ENCODE data around the gene LBH.

Gene LBH

DNA sequence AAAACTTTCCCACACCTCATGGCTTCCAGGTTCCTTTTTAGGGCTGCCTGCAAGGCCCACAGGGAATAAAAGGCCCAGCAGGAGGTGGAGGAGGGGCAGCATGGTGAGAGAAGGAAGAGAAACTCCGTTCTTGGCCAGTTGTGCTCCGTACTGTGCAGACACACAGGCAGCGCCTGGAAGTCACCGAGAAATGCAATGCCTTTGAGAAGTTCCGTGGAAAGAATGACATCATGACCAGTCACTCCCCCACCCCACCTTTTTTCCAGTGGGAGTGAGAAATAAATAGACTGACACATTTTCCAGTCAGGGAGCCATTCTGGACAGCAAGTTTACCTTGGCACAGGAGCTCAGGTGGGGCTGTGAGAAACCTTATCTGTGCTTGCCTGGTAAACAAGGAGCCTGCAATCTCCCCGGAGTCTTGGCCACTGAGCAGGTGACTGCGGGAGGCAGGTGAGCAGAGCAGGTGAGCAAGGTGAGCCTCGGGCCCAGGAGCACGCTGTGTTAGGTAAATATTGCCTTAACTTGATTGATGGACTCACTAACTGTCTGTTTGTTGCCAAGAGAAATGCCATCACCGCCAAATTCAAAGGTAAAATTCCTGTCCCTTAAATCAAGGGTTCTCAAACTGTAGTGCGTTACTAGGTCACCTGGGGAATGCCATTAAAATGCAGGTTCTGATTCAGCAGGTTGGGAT, 13.5 kb upstream of the LBH start:
- peak; percentile 97 for DNase-seq

DNA sequence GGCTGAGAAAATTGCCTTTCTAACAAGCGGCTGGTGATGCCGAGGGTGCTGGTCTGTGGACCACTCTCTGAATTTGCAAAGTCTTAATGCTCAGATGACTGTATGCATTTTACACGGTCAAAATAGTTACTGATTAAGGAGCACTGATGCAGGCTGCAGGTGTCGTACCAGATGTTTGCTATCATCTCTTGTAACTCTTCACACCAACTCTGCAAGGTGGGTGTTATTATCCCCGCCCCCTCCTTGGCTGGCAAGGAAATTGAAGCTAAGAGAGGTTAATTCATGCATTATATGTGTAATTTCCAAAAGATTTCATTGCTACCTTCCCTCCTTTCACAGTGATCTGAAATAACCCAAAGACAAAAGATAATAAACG, 13.0 kb upstream of the LBH start:
- no peak for DNase-seq

DNA sequence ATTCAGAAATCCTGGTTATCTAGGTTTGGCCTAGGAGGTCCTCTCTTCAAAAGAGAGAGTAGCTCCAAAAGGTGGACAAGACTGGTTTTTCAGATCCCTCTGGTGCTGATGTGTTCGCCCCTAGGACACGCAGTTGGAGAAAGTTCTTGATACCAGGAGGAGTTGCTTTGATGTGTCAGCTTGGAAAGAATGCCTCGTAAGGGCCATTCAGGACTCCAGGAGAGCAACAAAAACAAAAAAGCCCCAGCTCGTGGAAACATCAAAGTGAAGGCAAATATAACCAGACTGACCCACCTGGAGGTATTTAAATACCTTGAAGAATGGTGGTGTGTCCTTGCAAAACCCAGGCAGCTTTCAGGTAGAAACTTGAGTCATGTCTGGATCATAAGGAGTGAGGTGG, 12.5 kb upstream of the LBH start:
- DNase-seq: no peak

DNA sequence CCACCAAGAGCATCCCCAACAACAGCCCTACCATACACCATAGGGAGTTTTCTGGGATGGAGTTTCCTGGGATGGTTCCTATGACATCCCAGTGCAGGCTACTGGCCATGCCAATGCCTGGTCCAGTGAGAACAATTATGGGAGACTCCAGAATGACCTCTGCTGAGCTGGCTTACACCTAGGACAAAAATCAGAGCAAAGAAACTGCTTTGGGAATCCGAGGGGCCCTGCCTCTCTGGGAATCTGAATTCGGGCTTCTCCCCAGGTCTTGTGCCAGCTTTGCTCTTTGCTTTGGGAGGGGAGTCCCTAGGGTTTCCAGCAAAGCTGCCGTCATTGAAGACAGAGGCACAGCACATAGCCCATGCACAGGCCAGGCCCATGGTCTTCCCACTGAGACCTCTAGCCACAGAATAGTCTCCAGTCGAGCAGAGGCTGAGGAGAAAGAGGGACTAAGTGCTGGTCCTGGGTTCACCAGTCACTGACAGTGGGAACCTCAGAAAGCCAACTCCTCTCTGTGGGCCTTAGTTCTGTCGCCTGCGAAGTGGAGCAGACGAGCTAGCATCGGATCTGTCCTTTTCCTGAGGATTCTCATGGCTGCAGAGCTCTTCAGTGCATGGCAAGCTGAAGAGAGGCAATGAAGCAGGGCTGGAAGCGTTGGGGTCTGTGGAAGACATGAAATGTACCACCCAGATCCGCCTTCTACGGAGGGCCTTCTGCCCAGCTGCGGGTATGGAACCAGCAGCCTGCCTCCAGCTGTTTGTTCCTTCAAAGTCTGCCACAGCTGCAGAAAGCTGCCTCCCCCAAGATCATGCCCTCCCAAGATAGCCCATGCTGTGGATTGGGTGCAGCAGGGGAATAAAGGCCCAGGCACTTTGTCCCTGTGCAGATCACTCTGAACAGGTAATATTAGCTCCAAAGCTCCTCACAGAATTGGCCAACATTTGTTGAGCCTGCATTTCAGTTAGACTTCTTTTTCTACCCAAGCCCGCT, 11.2 kb upstream of the LBH start:
- DNase-seq: no peak

DNA sequence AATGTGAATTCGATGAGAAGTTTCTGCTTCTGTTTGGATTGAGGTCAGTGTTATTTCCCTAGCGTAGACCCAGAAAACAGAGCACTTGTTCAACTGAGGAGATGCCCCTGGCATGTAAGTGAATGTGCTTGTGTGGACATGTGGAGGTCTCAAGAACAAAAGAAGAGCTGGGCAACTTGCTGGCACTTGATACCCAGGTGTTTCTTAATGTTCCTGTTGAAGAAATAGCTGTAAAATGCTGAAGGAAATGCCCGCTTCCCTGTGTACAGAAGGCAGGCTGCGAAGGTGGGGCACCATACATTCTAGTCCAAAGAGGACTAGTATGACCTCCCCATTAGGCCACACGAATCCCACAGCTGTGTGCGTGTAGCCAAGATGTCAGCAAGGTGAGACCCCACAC, 9.8 kb upstream of the LBH start:
- no peak for DNase-seq

DNA sequence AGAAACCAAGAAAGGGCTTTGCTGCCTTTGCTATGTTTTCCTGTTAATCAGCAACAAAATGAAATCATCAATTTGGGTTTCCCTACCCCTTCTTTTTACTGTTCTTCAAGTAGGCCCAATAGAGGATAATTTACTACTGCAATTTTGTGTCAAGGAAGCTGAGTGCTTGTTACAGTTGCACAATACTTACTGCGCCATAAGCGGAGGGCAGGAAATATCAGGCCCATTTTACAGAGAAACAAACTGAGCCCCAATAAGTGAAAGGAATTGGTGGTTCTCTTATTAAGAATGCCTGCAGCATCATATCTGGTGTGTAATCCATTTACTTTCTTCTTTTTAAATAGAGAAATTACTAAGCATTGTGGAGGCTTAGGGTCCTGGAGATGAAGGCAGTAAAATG, 9.3 kb upstream of the LBH start:
- DNase-seq: no peak

DNA sequence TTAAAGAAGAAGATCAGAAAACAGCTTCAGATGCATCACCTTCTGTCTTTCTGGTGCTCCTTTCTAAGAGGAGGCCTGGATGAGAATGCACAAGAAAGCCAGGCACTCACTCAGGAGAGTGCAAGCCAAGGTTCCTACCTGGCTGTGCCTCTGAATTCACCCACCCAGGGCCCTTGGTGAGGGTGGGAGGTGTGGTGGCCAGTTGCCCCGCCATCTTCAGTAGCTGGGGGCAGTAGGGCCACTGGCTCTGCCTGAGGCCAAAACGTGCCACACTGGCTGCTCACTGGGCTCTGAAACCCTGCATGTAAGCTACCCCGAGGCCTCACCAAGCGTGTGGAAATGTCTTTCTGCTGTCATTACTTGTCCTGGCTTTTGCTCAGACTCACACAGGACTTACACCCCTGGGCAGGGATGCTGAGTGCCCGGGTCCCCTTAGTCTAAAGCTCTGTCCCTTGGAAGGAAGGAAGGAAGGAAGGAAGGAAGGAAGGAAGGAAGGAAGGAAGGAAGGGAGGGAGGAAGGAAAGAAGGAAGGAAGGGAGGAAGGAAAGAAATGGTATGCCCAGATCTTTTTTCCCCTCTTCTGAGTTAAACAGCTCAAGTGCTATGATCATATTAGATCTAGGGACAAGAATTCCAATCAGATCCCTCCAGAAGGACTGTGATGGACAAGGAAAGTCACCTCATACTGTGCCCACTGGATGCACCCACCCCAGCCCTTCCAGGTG, 8.5 kb upstream of the LBH start:
- no peak for DNase-seq

DNA sequence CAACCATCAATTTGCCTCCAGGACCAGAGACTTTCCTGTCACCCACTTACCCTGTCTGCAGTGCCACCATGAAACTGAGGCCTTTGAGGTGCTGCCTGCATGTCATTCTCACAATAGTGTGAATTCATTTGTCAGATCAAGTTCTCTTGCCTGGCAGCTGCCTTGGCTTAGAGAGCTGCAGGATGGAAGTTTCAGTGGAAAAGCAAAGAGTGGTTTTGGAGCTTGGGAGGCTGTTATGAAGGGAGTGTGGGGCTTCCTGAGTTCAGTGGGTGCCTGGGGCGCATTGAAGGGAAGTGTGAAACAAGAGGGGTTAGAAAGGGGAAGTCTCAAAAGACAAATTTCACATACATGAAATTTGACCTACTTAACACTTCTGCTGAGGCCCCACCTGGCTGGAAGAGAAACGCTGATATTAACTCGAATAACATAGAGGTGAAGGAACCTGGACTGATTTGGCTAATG, 7.9 kb upstream of the LBH start:
- DNase-seq: no peak

DNA sequence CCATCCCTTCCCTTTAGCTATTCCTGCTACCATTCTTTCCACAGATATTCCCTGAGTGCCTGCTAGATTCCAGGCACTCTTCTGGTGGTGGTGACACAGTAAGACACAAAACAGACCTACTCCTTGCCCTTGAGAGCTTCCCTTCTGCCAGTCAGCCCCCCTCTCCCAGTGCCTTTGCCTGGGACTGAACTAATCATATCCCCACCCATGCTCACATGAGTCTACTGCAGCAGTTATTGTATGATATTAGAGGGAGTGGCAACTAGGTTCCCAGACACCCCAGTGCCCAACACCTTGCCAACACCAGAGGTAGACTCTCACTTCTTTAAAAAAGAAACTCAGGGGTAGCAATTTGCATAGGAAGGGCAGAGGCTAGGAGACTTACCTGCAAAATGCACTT, 7.2 kb upstream of the LBH start:
- no peak for DNase-seq

DNA sequence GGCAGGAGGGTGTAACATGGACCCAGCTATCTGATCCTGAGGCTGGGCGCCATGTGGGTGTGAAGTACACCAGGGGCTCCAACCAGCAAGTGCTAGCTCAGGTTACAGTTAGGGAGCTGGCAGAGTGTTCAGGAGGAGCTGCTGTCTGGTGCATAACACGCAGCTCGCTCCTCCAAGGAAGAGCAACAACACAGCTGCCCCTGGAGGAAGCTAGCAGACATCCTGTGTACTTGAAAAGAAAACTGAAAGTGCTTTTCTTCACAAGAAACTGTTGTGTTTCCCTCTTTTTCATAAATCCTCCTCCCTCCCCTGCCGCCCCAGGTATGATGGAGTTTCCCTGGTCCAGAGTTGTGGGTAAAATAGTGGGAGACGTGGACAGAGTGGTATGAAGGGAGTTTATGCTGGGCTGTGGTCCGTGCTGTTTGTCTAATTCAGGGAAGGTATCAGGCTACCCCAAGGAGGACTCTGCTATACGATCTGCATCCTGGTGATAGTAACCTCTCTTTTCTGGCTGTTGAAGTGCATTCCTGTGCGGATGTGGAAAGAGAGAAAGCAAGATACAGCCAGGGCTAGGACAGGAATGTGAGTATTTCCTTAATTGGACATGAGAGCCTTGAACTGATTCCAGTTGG, 6.1 kb upstream of the LBH start:
- peak; percentile 69 for DNase-seq

DNA sequence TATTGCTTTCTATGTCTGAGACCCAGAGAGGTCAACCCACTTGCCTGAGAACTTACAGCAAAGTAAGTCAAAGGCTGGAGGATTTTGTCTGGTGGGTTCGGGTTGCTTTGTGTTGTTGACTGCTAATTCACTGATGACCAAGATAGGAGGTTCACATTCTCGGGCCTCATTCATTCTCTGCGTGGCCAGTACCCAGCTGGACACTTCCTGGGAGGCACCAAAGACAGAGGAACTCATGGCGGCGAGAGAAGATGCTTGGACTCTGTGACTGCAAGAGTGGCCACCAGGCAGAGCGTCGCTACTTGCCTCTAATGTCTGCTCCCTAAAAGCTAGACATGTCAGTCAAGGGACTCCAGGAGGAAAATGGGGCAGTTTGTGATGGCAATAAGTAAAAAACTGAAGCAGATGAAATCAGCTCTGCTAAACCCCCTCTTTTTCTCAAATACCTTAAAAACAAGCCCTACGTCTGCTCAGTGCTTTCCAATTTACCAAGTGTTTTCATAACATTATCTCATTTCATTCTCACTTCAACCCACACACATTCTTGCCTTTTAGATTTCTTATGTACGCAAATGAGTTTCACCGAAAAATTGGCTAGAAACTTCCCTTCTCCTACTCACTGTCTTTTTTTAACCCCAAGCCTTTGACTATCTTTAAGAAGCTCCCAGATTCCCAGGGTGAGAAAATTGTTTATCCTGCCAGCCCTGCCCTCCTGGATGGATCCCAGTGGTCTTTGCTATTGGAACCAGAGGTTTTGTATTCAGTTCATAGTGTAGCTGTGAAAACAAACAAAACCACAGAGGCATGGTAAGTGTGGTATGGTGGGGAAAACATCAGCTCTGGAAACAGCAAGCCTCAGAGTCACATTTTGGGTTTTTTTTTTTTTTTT, 4.9 kb upstream of the LBH start:
- DNase-seq: no peak

DNA sequence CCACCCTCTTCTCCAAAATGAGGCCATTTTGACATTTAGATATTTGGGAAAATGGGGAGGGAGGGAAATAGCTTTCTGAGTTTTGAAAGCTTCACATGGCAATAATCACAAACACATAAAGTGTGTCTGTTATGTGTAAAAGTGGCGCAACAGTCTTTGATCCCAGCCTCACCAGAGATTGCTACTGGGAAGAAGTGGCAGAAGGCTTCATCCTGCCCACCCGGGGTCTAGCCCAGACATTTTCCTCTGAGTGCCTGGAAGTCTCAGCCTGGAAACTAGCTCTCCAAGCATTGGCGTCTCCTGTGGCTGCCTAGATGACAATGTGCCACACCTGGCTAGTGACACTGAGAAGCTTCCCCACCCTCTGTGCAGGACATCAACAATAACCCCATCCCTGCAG, 1.7 kb upstream of the LBH start:
- no peak for DNase-seq

DNA sequence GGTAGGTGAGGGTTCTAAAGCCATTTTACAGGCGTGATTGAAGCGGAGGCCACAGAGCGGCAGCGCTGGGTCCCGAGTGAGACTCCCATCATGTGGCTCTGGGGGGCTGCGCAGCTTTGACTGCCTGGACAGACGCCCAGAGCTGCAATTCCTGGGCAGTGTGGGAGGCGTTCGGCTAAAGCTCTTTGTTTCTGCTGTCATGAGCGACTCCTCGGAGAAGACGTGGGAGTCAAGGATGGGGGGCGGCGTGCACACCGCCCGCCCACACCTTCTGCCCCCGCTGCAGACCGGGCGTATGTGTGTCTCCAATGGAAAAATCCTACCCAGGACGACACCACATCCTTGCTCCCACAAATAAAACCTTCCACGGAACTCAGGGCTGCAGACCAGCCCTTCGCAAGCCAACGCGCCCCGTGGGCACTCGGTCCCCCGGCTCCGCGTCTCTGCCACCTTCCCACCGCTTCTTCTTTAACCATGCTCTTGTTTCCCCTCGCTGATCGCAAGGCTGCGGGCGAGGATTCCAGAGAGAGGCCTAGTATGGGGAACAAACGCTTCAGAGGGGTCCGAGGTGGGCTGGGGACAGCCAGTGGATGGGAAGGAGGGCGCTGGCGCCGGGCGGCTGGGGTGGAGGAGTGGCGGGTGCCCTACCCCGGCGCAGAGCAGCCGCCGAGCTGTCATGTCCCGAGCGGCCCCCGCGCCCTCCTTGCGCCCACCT, 680 bp upstream of the LBH start:
- no peak for DNase-seq

DNA sequence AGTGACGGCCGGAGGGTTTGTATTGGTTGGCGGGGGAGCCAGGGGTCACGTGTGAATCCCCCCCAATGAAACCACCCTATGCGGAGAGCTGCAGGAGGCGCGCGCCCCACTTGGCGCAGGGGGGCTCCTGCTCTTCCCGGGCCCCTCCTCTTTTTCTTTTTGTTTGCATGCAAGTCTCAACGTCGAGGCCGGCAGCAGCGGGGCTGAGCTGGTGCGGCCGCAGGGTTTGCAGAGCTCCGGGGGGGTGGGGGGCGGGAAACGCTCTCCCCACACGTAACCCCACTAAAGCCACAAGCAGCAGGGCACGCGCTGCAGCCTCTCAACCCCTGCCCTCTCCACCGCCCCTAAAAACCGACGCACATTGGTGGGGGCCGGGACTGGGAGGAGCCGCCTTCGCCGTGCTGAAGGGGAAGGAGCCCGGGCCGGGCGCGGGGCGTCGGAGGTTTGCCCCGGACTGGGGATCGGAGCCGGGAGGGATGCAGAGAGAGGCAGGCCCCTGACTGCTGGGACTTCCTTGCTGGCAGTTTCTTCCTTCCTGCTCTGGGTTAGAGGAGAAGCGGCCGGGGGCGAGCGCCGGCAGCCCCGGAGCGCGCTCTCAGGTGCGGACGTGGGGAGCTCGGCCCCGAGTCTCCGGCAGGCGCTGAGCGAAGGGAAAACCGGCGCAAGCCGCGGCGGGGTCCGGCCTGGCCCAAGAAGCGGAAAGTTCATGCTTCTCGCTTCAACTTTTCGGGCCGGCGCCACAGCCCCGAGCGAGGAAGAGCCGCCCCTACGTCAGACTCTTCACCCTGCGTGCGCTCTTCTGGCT, 864 bp downstream of the LBH start:
- no peak for DNase-seq

DNA sequence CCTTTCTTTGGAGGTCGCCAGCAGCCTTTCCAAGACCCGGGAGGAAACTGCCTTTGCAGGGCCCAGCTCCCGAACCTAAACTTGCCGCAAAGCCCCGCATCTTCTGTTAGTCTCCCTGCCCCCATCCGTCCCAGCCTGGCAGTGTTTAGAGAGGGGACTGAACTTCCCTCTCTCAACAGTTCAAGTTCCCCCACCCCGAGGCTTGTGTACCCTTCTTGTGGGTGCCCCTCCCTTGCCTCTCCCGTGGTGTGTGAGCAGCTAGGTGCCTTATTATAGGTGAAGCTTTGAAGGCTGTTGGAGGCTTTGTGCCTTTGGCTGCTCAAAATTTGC, 1.4 kb downstream of the LBH start:
- no peak for DNase-seq

DNA sequence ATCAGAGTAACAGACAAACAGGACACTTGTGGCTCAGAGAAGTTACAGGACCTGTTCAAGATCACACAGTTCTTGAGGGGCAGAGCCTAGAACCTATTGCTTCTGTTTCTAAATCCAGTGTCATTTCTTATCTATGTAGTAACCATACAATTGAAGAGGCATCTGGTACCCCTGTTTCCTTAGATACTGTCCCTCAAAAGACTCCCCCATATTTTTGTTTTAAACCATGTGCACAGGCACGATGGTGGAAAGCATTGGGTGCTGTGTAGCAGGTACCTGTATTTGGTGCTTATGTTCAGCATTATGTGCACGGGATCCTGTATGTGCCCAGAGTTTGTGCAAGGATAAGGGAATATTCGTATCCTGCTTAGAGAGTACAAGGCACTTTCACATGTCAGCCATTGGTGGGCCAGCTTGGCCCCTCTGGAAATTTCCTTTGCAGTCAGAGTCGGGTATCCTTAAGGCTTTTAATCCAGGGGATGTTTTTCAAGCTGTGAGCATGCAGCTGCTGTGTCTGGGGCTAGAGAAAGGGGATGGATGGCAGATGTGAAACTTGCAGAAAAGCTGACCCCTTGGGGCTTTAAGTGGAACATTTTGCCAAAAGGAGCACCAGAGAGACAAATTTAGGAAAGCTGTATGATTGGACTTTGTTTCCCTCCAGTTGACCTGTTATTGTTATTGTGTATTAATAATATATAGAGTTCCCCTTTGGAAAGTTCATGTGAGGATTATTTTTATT, 2.1 kb downstream of the LBH start:
- no peak for DNase-seq

DNA sequence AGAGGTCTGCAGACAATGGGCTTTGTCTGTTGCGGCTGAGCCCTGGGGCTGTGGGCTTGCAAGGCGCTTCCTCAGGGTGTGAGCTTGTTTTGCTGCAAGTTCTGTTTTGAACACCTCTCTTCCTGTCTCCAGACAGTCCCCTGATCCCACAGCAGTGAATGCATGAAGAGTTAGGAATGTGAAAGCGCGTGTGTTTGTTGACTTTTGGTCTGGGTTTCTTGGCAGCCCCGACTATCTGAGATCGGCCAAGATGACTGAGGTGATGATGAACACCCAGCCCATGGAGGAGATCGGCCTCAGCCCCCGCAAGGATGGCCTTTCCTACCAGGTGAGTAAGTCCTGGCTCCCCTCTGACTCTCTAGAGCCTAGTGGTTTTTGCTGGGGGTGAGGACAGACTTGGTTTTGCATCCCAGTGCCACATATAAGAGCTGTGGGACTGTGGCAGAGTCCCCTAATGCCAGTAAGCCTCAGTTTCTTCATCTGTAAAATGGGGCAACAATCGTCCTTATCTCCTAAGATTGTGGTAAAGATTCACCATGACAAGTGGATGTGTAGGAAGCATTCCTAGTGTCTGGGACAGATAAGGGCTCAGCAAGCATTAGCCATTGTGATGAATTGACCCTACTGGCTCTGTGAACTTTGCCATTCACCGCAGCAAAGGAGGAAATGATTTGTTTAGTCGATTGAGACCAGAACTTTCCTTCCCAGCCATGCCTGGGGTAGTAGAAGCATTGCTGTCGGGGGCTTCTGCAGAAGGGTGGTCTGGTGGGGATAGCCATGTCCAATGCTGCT, 3.0 kb downstream of the LBH start:
- no peak for DNase-seq

DNA sequence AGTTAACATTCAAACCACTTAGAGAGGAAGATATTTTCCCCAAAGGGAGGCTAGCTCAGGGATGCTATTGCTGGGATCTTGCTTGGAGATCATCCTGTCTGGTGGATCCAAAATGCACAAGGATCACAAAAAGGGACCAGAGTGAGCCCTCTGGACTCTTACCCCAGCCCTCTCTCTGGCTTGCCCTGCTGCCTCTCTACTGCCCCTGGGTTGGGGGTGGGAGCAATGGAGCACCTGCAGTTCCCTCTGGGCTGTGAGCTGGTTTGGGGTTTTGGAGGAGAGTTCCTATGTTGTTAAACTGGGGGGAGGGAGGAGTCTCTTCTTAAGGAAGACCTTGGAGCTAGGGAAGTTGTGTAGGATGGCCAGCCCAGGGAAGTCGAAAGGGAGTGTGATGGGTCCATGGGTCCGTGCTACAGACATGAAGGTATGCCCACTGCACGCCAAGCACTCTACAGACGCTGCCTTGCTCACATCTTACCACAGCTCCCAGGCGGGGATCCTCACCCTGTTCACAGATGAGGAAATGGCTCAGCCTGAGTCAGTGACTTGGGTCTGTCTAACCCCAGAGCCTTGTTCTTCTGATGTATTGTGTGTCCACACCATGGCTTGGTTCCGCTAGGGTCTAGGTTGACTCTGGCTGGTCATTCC, 3.8 kb downstream of the LBH start:
- DNase-seq: no peak

Data from NCI-H510A treated with DMSO at 0.1 percent for 48 hours (cell line).